Measurements from ENCODE around the gene KRTDAP. TPM values are rescaled to one million over a fixed set of nuclear protein-coding genes. Genes with fewer than 3 reads are reported as not detected.

The KRTDAP gene, protein sequence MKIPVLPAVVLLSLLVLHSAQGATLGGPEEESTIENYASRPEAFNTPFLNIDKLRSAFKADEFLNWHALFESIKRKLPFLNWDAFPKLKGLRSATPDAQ
- total RNA-seq (2014; rRNA removed): not detected in 2 replicates
- not detected for polyA plus RNA-seq (2012)

DNA sequence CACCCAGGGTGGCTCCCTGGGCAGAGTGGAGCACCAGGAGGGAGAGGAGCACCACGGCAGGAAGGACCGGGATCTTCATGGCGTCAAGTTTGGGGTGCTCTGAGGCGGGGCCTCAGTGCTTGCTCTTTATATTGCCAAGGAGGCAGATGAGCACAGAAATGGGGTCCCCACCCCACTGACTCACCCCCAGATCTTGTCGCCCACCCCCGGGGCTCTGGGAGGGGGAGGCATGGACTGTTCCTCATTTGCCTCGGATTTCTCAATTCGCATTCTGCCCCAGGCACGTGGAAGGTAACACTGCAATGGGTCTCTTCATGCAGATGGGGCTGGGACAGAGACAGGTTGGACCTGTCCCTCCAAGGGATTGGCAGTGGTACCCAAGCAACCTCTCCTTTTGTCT is at the start of gene KRTDAP:
Gene KRTDAP (minus strand): TSS at position 101 of the 400 bp plus-strand sequence. CDS start 22 bp downstream, at position 79.
- DNase-seq (ENCODE audit: low read depth): no peak

DNA sequence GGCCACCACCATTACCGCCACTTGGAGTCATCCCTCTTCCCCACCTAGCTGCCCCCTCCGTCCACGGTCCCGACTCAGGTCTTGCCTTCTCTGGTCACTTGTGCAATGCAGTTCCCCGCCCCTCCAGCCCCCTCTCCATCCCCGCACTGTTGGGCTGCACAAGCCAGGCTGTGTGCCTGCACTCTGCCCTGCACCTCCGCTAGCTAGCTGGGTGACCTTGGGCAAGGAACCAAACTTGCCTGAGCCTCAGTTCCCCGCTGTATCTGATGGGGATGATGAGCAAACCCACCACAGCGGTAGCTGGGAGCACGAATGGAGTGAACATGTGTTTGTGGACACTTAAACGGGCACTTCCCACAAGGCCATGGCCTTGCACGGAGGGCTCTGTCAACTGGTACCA is 49.6 kb upstream of the KRTDAP start:
- DNase-seq (ENCODE audit: low read depth): no peak

DNA sequence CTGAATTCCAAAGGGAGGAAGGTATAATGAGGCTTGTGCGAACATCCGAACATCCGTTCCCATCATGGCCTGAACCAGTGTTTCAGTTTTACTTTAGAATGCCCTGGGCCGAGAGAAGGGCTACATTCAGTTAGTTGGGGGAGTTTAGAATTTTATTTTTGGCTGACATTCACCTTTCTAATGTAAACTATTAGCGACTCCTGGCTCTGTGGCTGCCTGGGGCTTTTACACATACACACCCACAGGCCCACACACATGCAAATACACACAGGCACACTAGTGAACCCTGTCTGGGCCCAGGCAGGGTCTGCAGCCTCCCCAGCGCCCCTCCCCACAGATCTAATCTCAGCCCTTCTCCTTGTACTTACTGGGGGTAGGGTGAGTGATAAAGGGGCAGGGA is 49.0 kb upstream of the KRTDAP start:
- DNase-seq (ENCODE audit: low read depth): no peak

DNA sequence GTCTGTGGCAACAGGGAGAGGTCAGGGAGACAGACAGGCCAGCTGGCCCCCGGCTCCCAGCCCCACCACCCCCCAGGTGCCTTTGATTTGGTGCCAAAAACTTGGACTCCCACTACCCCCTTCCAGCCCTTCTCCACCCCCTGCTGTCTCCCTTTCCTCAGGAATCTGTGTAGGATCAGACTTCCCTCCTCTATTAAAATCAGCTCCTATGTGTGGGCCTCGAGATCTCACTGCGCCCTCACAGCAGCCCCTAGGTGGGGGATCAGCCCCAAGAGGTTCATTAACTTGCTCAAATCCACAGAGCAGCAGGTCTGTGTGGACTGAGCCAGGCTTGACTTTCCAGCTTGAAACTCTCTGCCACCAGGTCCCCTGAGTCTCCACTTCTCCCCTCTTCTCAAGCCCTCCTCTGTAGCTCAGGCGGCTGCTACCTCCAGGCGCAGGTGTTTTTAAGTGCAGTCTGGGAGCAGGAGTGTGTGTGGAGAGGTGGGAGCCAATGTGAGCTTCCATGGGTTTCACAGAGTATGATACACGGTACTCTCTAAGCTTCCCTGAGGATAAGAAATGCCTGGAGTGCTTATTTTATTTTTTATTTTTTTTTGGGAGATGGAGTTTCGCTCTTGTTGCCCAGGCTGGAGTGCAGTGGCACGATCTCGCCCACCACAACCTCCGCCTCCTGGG is 44.7 kb upstream of the KRTDAP start:
- DNase-seq (ENCODE audit: low read depth): no peak

DNA sequence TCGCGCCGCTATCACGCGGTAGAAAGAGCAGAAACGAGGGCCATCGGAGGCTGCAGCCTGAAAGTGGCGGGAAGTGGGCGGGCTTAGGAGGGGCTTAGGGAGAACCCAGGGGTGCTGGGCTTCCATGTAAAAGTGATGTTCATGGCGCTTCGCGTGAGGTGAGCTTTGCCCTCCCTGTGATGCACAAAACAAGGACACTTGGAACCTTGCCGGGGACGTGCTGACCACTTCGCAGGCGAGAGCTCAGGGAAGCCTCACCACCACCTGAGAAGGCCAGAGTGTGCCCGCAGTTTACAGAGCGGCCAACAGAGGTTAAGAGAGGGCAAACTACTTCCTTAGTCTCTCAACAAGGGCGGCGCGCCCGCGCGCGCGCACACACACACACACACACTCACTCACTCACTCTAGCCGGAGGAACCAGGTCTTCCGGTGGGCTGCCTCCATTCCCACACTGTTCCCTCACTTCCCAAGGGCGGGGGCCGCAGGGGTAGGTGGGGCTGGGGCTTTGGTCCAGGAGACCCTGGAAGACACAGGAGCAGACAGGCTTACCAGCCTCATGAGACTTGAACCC is 43.6 kb upstream of the KRTDAP start:
- no peak for DNase-seq (ENCODE audit: low read depth)

DNA sequence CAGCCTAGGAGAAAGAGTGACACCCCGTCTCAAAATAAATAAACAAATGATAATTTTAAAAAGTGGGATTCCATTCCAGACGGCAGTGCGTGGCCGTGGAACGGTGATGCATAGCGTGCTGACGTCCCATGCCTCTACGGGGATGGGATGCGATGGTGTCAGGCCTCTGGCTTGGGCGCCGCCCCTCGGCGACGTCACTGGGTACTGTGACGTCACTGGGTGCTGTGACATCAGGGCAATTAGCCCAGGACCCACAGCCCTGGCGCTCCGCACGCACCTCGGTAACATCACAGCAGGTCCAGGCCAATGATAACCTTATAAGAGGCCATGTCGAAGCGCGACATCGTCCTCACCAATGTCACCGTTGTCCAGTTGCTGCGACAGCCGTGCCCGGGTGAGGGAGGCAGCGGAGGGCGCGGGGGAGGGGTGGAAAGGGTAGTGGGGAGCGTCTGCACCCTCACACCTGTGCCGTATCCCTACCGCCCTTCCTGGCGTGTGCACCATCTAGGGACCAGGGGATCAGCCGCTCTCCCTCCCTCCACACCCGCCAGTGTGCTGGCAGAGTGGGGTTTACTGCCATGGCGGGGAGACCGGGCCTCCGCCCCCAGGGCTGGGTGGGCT is 43.0 kb upstream of the KRTDAP start, which contains the start of gene GAPDHS:
Gene GAPDHS (plus strand): TSS at position 256 of the 621 bp plus-strand sequence. CDS start 72 bp downstream, at position 328.
- no peak for DNase-seq (ENCODE audit: low read depth)

DNA sequence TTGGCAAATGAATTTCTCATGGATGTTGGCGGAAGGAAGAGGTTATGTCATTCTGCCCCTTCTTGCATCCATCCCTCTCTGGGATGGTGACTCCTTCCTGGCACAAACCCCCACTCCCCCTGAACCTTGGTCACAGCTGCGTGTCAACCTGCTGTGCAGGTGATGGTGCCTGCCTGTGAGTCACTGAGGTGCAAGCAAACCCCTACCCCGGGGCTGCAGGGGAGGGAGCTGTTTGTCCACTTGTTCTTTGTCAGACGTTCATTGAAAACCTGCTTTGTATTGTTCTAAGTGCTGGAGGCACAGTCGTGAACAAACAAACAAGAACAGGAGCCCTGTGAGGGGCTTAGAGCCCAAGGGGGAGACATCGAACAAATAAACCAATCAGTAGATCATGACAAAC is 41.0 kb upstream of the KRTDAP start:
- no peak for DNase-seq (ENCODE audit: low read depth)

DNA sequence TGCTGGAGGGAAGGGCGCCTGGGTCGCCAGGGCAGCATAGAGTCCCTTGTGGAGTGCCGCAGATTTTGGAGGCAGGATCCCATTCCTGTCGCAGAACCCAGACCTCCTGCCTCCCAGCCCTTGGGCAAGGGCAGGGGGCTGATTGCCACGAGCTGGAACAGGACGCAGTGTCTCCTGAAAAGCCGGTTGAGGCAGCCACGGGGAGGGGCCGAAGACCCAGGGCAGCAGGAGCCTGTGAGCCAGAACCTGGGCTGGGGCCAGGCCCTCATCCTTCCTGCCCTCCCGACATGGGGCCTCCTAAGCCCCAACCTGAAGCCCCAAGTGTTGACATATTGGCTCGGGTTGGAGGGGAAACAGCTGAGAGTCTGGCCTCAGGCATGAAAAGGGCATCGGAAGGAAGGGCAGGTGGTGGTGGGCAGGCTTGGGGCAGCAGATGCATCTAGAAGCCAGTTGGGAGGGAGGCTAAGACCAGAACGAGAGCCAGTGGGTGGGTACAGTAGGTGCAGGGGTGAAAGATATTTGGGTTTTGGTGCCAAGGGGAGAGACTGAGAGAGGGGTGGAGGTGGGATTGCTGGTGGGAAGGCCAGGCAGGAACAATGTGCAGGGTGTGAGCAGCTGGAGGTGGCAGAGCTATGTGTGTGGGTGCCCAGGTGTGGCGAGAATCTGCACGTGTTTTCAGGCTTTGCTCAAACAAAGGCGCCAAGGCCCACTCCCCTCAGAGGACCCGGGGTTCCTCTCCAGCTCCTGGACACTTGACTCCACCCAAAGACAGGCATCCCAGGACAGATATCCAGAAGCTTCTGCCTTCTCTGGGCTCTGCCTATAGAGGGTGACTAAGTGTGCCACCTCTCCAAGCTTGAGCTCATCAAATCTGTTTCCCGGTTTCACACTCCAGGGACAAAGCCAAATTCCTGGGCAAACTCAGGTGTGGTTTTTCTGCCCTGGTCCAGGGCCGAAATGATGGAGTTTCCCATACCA is 39.3 kb upstream of the KRTDAP start:
- no peak for DNase-seq (ENCODE audit: low read depth)

DNA sequence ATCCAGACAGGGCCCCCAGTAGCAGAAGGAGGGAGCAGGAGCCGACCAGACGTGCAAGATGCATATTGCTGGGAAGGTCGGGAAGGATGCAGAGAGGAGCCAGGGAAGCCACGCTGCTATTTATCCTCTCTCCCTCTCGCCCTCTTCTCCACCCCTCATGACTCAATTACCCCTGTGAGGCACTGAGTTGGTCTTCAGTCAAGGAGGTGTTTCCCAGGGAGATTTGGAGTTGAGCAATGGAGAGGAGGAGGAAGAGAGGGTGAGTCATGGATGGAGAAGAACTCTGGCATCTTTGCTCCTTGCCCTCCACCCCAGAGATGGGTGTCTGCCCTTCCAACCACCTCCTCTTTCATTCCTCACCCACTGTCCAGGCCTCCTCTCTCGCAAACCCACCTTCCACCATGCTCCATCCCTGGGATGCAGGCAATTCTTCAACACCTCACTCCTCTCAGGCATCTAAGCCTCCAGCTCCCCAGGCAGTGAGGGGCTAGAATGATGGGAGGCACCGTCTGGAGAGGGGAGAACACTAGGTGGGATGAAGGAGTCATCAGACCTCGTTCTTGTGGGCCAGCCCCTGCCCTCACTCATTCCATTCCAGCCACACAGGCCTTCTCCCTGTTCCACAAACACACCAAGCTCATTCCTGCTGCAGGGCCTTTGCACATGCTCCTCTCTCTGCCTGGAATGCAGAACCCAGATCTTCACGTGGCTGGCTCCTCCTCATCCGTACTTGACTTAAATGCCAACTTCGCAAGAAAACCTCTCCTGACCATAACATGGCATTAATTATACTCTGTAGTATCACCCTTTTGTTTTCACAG is 38.2 kb upstream of the KRTDAP start, which contains the start of gene SBSN:
Gene SBSN (minus strand): TSS at position 94 of the 821 bp plus-strand sequence. CDS start 30 bp downstream, at position 64.
- DNase-seq (ENCODE audit: low read depth): peak; percentile 41

DNA sequence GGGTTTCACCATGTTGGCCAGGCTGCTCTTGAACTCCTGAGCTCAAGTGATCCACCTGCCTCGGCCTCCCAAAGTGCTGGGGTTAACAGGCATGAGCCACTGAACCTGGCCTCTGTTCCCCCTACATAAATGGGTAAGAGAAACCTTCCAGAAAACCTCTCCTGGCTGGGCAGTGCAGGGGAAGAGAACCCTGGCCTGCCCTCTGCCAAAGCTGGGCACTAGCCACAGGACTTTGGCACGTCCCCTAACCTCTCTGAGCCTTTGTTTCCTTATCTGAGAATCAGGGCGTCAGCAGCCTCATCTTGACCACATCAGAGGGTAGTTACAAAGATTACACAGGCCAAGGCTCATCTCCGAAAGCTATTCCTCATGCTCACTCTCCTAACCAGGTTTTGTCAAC is 35.6 kb upstream of the KRTDAP start:
- no peak for DNase-seq (ENCODE audit: low read depth)

DNA sequence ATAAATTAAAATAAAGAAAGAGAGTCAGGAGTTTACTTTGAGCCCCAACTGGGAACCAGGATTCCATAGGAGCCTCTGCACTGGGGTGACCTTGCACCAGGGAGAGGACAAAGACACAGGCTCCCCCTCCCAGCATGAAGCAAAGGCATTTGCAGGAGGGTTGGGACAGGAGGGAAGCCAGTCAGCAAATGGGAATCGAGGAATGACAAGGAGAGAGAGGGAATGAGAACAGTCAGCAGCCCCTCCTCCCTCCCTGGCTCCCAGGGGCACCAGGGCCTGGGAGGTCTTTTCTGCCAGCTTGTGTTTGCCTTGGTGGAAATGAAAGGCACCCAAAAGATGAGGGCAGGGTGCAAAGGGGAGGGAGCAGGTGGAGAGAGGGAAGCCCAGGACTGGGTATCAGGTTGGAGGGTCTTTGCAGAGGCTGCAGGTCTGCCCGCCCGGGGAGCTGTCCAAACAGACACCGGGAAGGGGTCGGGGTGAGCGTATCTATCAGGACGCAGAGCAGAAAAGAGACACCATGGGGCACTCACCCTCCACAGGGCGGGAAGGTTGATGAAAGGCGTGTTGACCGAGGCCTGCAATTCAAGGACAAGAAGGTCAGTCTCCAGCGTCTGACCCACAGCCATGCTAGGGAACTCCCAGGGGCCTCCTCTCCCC is 34.0 kb upstream of the KRTDAP start:
- DNase-seq (ENCODE audit: low read depth): no peak

DNA sequence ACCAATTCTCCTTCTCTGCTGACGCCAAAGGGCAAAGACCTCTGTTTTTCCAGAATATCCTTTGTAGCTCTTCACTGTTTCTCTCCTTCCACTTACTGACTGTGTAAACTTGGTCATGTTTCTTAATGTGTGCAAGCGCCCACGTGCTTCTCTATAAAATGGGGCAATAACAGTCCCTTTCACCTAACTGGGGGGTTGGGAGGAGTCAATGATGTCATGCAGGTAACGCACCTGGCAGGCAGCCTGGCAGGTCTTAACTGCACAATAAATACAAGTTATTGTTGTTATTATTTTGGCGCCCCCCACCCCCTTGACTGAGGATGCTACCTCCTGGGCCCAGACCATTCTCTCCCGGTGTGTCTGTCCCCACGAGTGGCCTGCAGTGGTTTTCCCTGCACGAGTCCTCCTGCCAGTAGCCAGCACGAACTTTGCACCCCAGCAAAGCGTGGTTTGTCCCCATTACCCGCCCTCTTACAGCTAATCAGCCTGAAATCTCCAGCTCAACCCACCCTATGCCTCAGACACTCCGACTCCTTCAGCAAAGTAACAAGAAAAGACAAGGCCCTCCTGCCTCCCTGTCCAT is 32.6 kb upstream of the KRTDAP start:
- no peak for DNase-seq (ENCODE audit: low read depth)

DNA sequence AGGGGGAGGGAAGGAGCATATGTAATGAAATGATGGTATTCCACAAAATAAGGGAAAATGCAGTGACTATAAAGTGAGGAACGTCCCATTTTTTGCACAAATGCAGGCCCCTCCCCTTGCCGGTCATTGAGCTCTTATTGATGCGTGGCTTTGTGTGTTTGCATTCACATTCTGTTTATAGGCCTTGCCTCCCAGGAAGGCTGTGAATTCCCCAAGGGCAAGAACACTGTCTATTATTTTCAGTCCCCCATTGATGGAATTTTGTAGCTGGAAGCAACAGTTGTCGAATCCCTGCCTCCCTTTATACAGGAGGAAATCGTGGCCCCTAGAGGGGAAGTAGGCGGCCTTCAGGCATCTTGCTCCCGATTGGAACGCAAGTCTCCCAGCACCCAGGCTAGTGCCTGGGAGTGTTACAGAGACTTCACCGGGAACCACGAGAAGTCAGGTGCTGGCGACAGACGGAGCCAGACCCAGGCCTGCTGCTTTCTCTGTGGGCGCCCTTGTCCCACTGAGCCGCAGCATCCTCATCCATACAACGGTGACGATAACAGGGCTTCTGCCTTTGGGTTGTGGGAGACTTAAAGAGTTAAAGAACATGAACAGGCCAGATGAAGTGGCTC is 31.0 kb upstream of the KRTDAP start:
- no peak for DNase-seq (ENCODE audit: low read depth)

DNA sequence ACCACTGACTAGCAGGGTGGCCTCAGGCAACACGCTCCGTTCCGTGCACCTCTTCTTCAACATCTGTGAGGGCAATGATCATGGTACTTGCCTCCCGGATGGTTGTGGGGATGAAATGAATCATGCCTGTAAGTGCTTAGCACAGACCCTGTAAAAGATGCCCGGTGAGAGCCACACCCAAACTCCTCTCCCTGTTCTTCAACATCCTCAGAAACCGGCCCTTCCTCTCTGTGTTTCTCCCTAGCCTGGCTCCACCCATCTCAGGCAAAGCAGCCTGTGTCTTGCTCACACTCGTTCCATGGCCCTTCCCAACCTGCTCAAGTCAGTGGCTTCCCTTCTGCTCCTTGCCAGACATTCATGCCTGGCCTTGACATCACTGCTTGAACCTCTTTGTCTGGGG is 29.0 kb upstream of the KRTDAP start:
- DNase-seq (ENCODE audit: low read depth): peak; percentile 3

DNA sequence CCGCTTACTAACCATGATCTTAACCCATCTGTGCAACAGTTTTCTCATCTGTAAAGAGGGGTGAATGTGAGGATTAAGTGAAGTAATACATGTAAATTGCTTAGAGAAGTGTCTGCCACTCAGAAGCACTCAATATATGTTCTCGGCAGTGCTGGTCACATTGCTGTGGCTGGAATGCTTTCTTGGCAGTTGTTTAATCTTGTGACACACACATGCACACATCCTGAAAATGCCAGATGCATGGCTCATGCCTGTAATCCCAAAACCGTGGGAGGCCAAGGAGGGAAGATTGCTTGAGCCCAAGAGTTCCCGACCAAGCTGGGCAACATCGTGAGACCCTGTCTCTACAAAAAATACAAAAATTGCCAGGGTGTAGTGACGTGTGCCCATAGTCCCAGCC is 28.0 kb upstream of the KRTDAP start:
- DNase-seq (ENCODE audit: low read depth): peak; percentile 92

DNA sequence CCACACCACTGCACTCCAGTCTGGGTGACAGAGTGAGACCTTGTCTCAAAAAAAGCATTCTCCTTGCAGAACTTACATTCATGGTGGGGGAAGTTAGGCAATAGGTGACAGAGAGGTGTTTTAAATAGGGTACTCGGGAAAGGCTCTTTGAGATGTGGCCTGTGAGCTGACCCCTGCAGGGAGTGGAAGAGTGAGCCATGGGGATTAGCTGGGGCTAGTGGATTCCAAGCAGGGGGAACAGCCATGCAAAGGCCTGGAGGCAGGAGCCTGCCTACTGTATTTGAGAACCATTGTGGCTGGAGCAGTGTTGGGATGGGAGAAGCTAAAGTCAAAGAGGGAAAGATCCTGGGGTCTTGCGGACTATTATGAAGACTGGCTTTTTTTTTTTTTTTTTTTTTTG is 27.1 kb upstream of the KRTDAP start:
- DNase-seq (ENCODE audit: low read depth): no peak

DNA sequence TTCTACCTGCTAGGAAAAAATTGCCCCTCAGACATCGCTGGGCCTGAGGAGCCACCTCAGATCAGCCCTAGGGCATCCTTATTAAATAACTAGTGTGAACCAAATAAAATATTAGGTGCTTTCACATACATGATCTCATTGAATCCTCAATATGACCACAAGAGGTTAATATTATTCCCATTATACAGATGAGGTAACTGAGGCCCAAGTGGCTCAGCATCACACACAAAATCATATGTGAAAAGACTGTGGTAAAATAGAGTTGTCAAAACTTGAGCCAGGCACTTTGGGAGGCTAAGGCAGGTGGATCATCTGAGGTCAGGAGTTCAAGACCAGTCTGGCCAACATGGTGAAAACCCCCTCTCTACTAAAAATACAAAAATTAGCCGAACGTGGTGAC is 26.0 kb upstream of the KRTDAP start:
- no peak for DNase-seq (ENCODE audit: low read depth)

DNA sequence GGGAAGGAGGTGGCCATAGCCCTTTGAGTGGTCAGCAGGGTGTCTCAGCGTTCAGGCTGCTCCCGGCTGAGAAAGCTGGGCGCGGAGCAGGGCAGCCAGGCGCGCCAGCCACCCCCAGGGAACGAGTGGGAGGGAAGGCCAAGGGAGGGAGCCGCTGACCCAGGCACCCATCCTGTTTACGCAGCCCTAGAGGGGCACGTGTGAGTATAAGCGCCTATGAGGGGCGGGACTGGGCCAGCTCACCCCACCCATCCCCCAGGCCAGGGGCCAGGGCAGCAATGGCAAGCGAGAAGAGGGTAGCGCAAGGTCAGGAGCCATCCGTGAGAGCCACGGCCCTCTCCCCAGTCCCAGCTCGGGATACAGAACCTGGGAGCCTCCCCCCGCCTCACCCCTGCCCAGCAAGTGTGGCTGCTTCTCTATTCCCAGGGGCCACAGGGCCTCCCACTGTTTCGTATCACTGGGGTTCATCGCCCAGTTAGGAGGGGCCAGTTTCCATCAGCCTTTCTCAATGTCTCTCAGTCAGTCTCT is 24.1 kb upstream of the KRTDAP start:
- no peak for DNase-seq (ENCODE audit: low read depth)

Data from LHCN-M2 (cell line).